ENCODE results near the gene ZNF202. TPM values are rescaled to one million over a fixed set of nuclear protein-coding genes. Genes with fewer than 3 reads are reported as not detected.

The ZNF202 gene
- total and polyA plus RNA-seq, 2 of the 13 experiments (the other 11 are each of a cell fraction or from before 2014, with no cell fraction given): 7.7 to 7.9 TPM

- TF ChIP-seq ZNF687 (CRISPR knock-in tag; IDR thresholded peaks at IDR 0.05) (no peak), MXD4 (CRISPR knock-in tag; IDR thresholded peaks at IDR 0.05) (no peak), TSC22D2 (CRISPR knock-in tag; IDR thresholded peaks at IDR 0.05; ENCODE audit: borderline replicate concordance) (no peak), ATM (IDR thresholded peaks at IDR 0.05; ENCODE audit: borderline replicate concordance) (no peak), PHF21A (CRISPR knock-in tag; IDR thresholded peaks at IDR 0.05) (no peak), TFDP2 (CRISPR knock-in tag; IDR thresholded peaks at IDR 0.05) (no peak)
Measured at GRCh38 chr11:123773026-123773425, 31.6 kb upstream of the ZNF202 start (continued).

GRCh38 chr11:123771664-123772063, 30.2 kb upstream of the ZNF202 start:
- H3K4me3 ChIP-seq (replicated peaks in 1 of 3; ENCODE audit: insufficient read depth in 1 of 3, low read depth in 2 of 3, low read length in 3 of 3): no peak overlapping the region
- no TSS peak for BruUV-seq (replicated peaks)
- H3K36me3 ChIP-seq (replicated peaks in 1 of 2; ENCODE audit: control insufficient read depth in 1 of 2, insufficient read depth in 2 of 2, low read length in 2 of 2): no peaks in the 10 kb centered on the region
- 32% methylated on average over 3 of the region's 3 CpGs for WGBS (ENCODE audit: low lambda C conversion rate)
- H3K9me3 ChIP-seq (ENCODE audit: low read length): no peaks in the 10 kb centered on the region
- ATAC-seq (no peak), FAIRE-seq (no peak), DNase-seq (ENCODE audit: low spot score) (no peak)
- intact Hi-C loops (cut with micrococcal nuclease; ENCODE audit: unreplicated experiment): no loop called here
- no peak overlapping the region for H3K27ac ChIP-seq (ENCODE audit: extremely low read length, insufficient read depth, low read length)
- H4K20me1 ChIP-seq (ENCODE audit: insufficient read depth, low read length): no peaks in the 10 kb centered on the region
- no peak overlapping the region for H3K9ac ChIP-seq (ENCODE audit: insufficient read depth, low read depth, low read length)
- H2AFZ ChIP-seq (ENCODE audit: low read length): no peak overlapping the region
- ChIA-PET POLR2A (no interaction called here), CTCF (ENCODE audit: low intra/inter-chr PET ratio, low total read pairs) (no interaction called here)
- in situ Hi-C loops (cut with HindIII; ENCODE audit: extremely low pct_ligation_motif_present, low pct_unique_long_range_greater_than_20kb): no loop called here
- H3K27me3 ChIP-seq (ENCODE audit: control insufficient read depth in 1 of 2, insufficient read depth in 2 of 2, low read length in 2 of 2): no peaks in the 10 kb centered on the region
- H3K4me1 ChIP-seq (ENCODE audit: insufficient read depth, low read length): no peaks in the 10 kb centered on the region
- H3K4me2 ChIP-seq (ENCODE audit: low read depth, low read length): no peak overlapping the region
- no peaks in the 10 kb centered on the region for H3K79me2 ChIP-seq (ENCODE audit: insufficient read depth, low read length)
- TF ChIP-seq ESRRA (CRISPR knock-in tag; IDR thresholded peaks at IDR 0.05; ENCODE audit: low read depth) (no peak), PHB2 (IDR thresholded peaks at IDR 0.05; ENCODE audit: partially characterized antibody) (no peak), HNRNPUL1 (IDR thresholded peaks at IDR 0.05; ENCODE audit: low read depth, low read length) (no peak), NR2F1 (CRISPR knock-in tag; IDR thresholded peaks at IDR 0.05) (no peak), RXRB (CRISPR knock-in tag; IDR thresholded peaks at IDR 0.05; ENCODE audit: borderline replicate concordance) (no peak), CREM (IDR thresholded peaks at IDR 0.05) (no peak), CREM (CRISPR knock-in tag; IDR thresholded peaks at IDR 0.05) (no peak), SP140L (CRISPR knock-in tag; IDR thresholded peaks at IDR 0.05; ENCODE audit: borderline replicate concordance) (no peak), NFE2 (CRISPR knock-in tag; IDR thresholded peaks at IDR 0.05) (no peak), ZBTB46 (CRISPR knock-in tag; IDR thresholded peaks at IDR 0.05; ENCODE audit: borderline replicate concordance) (no peak), ZNF841 (CRISPR knock-in tag; IDR thresholded peaks at IDR 0.05; ENCODE audit: borderline replicate concordance) (no peak), ZNF274 (CRISPR knock-in tag; IDR thresholded peaks at IDR 0.05) (no peak)
